Measurements from ENCODE around the gene DOCK10. TPM values are rescaled to one million over a fixed set of nuclear protein-coding genes. Genes with fewer than 3 reads are reported as not detected.
A peak's percentile ranks its signal among the peaks of the same experiment; 100 is the strongest.

DOCK10 gene
- polyA plus RNA-seq, 1 donor (not counting 4 experiments of a cell fraction or from before 2014, with no cell fraction given) = 2.5 TPM

GRCh38 chr2:224835405-224835804 is 206.9 kb downstream of the DOCK10 start:
- Histone ChIP-seq H3K4me2 (ENCODE audit: control insufficient read depth, extremely low read depth, insufficient read depth, low read depth, low read length) (no peak overlapping the region), H3K9ac (ENCODE audit: control insufficient read depth, extremely low read depth, insufficient read depth, low read length) (no peak overlapping the region), H3K9me1 (ENCODE audit: control insufficient read depth, extremely low read depth, insufficient read depth, low read length) (no peaks in the 10 kb centered on the region), H3K79me2 (ENCODE audit: control insufficient read depth, insufficient read depth, low read length) (no peaks in the 10 kb centered on the region), H3K36me3 (ENCODE audit: control insufficient read depth in 2 of 2, extremely low read depth in 1 of 2, insufficient read depth in 2 of 2, low read length in 2 of 2) (no peaks in the 10 kb centered on the region), H3K27ac (ENCODE audit: control insufficient read depth, insufficient read depth, low read length) (no peak overlapping the region), H4K20me1 (ENCODE audit: control insufficient read depth, extremely low read depth, insufficient read depth, low read length) (no peaks in the 10 kb centered on the region), H2AFZ (ENCODE audit: control insufficient read depth, low read length) (no peak overlapping the region), H3K27me3 (ENCODE audit: control insufficient read depth, extremely low read depth, insufficient read depth, low read length) (no peaks in the 10 kb centered on the region), H3K4me3 (ENCODE audit: control insufficient read depth in 2 of 3, extremely low read depth in 1 of 3, insufficient read depth in 2 of 3, low read depth in 1 of 3, low read length in 3 of 3) (no peak overlapping the region), H3K4me1 (ENCODE audit: control insufficient read depth, extremely low read depth, insufficient read depth, low read length) (peaks cover 12% of the 10 kb centered on the region), H3K9me3 (ENCODE audit: control insufficient read depth, low read depth, low read length) (no peaks in the 10 kb centered on the region)
- dilution Hi-C loops (cut with MboI; ENCODE audit: extremely low pct_ligation_motif_present, low sequenced_read_pairs) = no loop called here
- no peak for TF ChIP-seq EZH2 (IDR thresholded peaks at IDR 0.05; ENCODE audit: low read length)
- DNase-seq (ENCODE audit: low read depth, low spot score) (no peak), FAIRE-seq (peak; percentile 26)

- DNase-seq (ENCODE audit: low read depth, low spot score) (no peak), FAIRE-seq (no peak)
- Histone ChIP-seq H2AFZ (ENCODE audit: control insufficient read depth, low read length) (no peak overlapping the region), H3K79me2 (ENCODE audit: control insufficient read depth, insufficient read depth, low read length) (no peaks in the 10 kb centered on the region), H3K4me3 (ENCODE audit: control insufficient read depth in 2 of 3, extremely low read depth in 1 of 3, insufficient read depth in 2 of 3, low read depth in 1 of 3, low read length in 3 of 3) (no peak overlapping the region), H3K9ac (ENCODE audit: control insufficient read depth, extremely low read depth, insufficient read depth, low read length) (no peak overlapping the region), H3K4me1 (ENCODE audit: control insufficient read depth, extremely low read depth, insufficient read depth, low read length) (peaks cover 12% of the 10 kb centered on the region), H3K9me3 (ENCODE audit: control insufficient read depth, low read depth, low read length) (no peaks in the 10 kb centered on the region), H3K9me1 (ENCODE audit: control insufficient read depth, extremely low read depth, insufficient read depth, low read length) (no peaks in the 10 kb centered on the region), H3K27me3 (ENCODE audit: control insufficient read depth, extremely low read depth, insufficient read depth, low read length) (no peaks in the 10 kb centered on the region), H3K27ac (ENCODE audit: control insufficient read depth, insufficient read depth, low read length) (no peak overlapping the region), H3K36me3 (ENCODE audit: control insufficient read depth in 2 of 2, extremely low read depth in 1 of 2, insufficient read depth in 2 of 2, low read length in 2 of 2) (no peaks in the 10 kb centered on the region), H3K4me2 (ENCODE audit: control insufficient read depth, extremely low read depth, insufficient read depth, low read depth, low read length) (no peak overlapping the region), H4K20me1 (ENCODE audit: control insufficient read depth, extremely low read depth, insufficient read depth, low read length) (no peaks in the 10 kb centered on the region)
- dilution Hi-C loops (cut with MboI; ENCODE audit: extremely low pct_ligation_motif_present, low sequenced_read_pairs) = no loop called here
- no peak for TF ChIP-seq EZH2 (IDR thresholded peaks at IDR 0.05; ENCODE audit: low read length)
- TF ChIP-seq CTCF (optimal IDR thresholded peaks at IDR 0.05 in 1 of 3, IDR thresholded peaks at IDR 0.05 in 1 of 3, conservative IDR thresholded peaks at IDR 0.05 in 1 of 3; ENCODE audit: extremely low read depth in 1 of 3, insufficient read depth in 2 of 3, low read length in 3 of 3) = no peak
Measured at GRCh38 chr2:224833986-224834385, 208.3 kb downstream of the DOCK10 start.

DNA sequence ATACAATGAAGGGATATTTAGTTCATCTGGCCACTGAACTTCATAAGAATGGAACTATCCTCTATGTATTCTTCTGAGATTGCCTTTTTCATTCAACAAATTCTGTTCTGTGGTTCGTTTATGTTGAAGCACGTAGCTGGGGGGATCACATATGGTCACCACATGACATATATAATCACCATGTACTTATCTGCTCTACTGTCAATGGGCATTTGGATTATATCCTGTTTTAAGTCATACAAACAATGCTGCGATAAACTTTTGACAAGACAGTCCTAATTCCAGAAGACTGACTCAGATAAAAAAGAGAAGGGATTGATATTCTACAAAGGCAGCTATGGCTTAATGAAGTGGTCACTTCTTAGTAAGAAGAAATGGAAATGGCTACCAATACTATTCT is 210.1 kb downstream of the DOCK10 start:
- Histone ChIP-seq H3K9ac (ENCODE audit: control insufficient read depth, extremely low read depth, insufficient read depth, low read length) (no peak overlapping the region), H3K27ac (ENCODE audit: control insufficient read depth, insufficient read depth, low read length) (no peak overlapping the region), H3K4me2 (ENCODE audit: control insufficient read depth, extremely low read depth, insufficient read depth, low read depth, low read length) (no peak overlapping the region), H3K4me1 (ENCODE audit: control insufficient read depth, extremely low read depth, insufficient read depth, low read length) (peaks cover 3% of the 10 kb centered on the region), H2AFZ (ENCODE audit: control insufficient read depth, low read length) (no peak overlapping the region), H3K27me3 (ENCODE audit: control insufficient read depth, extremely low read depth, insufficient read depth, low read length) (no peaks in the 10 kb centered on the region), H3K79me2 (ENCODE audit: control insufficient read depth, insufficient read depth, low read length) (no peaks in the 10 kb centered on the region), H3K4me3 (ENCODE audit: control insufficient read depth in 2 of 3, extremely low read depth in 1 of 3, insufficient read depth in 2 of 3, low read depth in 1 of 3, low read length in 3 of 3) (no peak overlapping the region), H3K36me3 (ENCODE audit: control insufficient read depth in 2 of 2, extremely low read depth in 1 of 2, insufficient read depth in 2 of 2, low read length in 2 of 2) (no peaks in the 10 kb centered on the region), H3K9me1 (ENCODE audit: control insufficient read depth, extremely low read depth, insufficient read depth, low read length) (no peaks in the 10 kb centered on the region), H4K20me1 (ENCODE audit: control insufficient read depth, extremely low read depth, insufficient read depth, low read length) (no peaks in the 10 kb centered on the region), H3K9me3 (ENCODE audit: control insufficient read depth, low read depth, low read length) (no peaks in the 10 kb centered on the region)
- no peak for DNase-seq (ENCODE audit: low read depth, low spot score)
- TF ChIP-seq CTCF (optimal IDR thresholded peaks at IDR 0.05 in 1 of 3, IDR thresholded peaks at IDR 0.05 in 1 of 3, conservative IDR thresholded peaks at IDR 0.05 in 1 of 3; ENCODE audit: extremely low read depth in 1 of 3, insufficient read depth in 2 of 3, low read length in 3 of 3) (no peak), EZH2 (IDR thresholded peaks at IDR 0.05; ENCODE audit: low read length) (no peak)
- dilution Hi-C loops (cut with MboI; ENCODE audit: extremely low pct_ligation_motif_present, low sequenced_read_pairs) = no loop called here
- FAIRE-seq = no peak
